Activated T-helper 2 cell treated with anti-CD3 and anti-CD28 coated beads, Interferon-gamma antibody, Interleukin-2, Interleukin-4, amounts not matched to agents 10 μg/mL and 5 μg/mL and 100 μg/mL, durations not matched to agents 14 hours and 24 hours and 36 hours (primary cell): ENCODE data around the gene TRPT1. TPM values are rescaled to one million over a fixed set of nuclear protein-coding genes. Genes with fewer than 3 reads are reported as not detected.

ENCODE experiments used
- DNase-seq: peaks from one replicate; pipeline ENCODE4 v3.0.0; 2021; ENCODE audit warnings: low spot score
- H3K27ac Mint-ChIP-seq: one replicate; pipeline ENCODE4 v1.8.0; 2021; ENCODE audit warnings: mixed read lengths
- H3K27me3 Mint-ChIP-seq: one replicate; pipeline ENCODE4 v1.8.0; 2021; ENCODE audit warnings: low read depth, mixed read lengths
- H3K36me3 Mint-ChIP-seq: one replicate; pipeline ENCODE4 v1.8.0; 2021; ENCODE audit warnings: low read depth, mixed read lengths
- H3K4me1 Mint-ChIP-seq: one replicate; pipeline ENCODE4 v1.8.0; 2021; ENCODE audit warnings: low read depth, mixed read lengths
- H3K4me3 Mint-ChIP-seq: one replicate; pipeline ENCODE4 v1.8.0; 2021; ENCODE audit warnings: low read depth, mild to moderate bottlenecking, moderate library complexity, mixed read lengths
- H3K9me3 Mint-ChIP-seq: one replicate; pipeline ENCODE4 v1.8.0; 2021; ENCODE audit warnings: mixed read lengths
- intact Hi-C: fragments of 100-400 bp; cut with micrococcal nuclease; formaldehyde crosslinking; loops from one replicate; pipeline ENCODE4 v1.15.1; 2023
- total RNA-seq: library from RNA; stranded (reverse); gene quantifications from 2 replicates; pipeline ENCODE4 v1.2.3, GENCODE V29; 2022

TRPT1 gene
- total RNA-seq, 1 donor from 2014 or later: 35.5 TPM

GRCh38 chr11:64227405-64227956 lies 1.5 kb upstream of the TRPT1 start:
- intact Hi-C loops: loop anchor here (5.0 kb wide), 1 partner anchor 40 kb away; the partner anchor contains the start of gene STIP1
- H3K4me1 Mint-ChIP-seq: peaks cover 22% of the 10 kb centered on the region
- H3K36me3 Mint-ChIP-seq: peaks cover 11% of the 10 kb centered on the region
- H3K4me3 Mint-ChIP-seq: peak overlapping the region; percentile 84
- H3K27me3 Mint-ChIP-seq: no peaks in the 10 kb centered on the region
- H3K27ac Mint-ChIP-seq: peak overlapping the region; percentile 62
- no peaks in the 10 kb centered on the region for H3K9me3 Mint-ChIP-seq
- DNase-seq: no peak

DNA sequence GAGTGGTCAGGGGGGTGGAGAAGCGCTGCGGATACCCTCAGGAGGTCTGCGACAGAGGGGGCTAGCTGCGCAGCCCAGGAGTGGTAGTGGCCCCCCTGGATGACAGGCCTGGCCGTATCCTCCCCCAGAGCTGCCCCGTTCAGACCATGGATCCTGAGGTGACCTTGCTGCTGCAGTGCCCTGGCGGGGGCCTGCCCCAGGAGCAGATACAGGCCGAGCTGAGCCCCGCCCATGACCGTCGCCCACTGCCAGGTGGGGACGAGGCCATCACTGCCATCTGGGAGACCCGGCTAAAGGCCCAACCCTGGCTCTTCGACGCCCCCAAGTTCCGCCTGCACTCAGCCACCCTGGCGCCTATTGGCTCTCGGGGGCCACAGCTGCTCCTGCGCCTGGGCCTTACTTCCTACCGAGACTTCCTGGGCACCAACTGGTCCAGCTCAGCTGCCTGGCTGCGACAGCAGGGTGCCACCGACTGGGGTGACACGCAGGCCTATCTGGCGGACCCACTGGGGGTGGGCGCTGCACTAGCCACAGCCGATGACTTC lies 593 bp upstream of the TRPT1 start:
- H3K36me3 Mint-ChIP-seq: peaks cover 14% of the 10 kb centered on the region
- no peaks in the 10 kb centered on the region for H3K27me3 Mint-ChIP-seq
- peak overlapping the region; percentile 62 for H3K27ac Mint-ChIP-seq
- intact Hi-C loops: loop anchor here (1.0 to 5.0 kb wide), 3 partner anchors 15 to 39 kb away; partner anchors contain the start of genes FKBP2 and STIP1
- H3K4me1 Mint-ChIP-seq: peaks cover 22% of the 10 kb centered on the region
- peak; percentile 59 for DNase-seq
- peak overlapping the region; percentile 84 for H3K4me3 Mint-ChIP-seq
- no peaks in the 10 kb centered on the region for H3K9me3 Mint-ChIP-seq

DNA sequence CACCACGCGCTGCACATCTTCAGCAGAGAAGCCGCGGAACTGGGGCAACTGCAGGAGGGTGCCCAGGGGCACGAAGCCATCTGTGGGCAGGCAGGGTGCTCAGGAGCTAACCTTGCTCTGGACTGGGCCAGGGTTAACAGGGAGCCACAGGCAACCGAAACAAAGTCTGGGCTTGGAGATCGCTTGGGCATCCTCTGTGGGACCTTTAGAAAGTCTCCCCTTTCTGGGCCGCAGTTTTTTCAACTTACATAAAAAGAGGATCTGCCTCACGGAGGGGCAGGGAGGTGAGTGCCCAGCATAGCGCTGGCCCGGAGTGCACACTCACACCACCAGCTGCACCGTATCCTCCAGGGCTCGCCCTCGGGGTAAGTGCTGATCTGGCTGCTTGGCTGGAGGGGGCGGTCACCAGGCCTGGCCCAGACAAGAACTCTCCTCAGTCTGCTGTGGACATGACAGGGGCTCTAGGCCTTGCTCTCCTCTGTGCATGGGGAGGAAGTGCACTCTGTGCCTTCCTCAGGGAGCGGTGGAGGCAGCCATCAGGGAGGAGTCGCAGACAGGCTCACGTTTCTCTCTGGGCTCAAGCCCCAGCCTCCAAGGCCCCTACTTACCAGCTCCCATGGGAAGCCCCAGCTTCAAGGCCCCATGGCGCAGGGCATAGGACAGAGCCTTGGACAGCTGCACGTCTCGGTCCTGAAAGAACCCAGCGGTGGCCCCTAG lies 937 bp downstream of the TRPT1 start:
- Mint-ChIP-seq H3K4me1 (peaks cover 19% of the 10 kb centered on the region), H3K4me3 (peak overlapping the region; percentile 84), H3K27ac (peak overlapping the region; percentile 43), H3K27me3 (no peaks in the 10 kb centered on the region), H3K9me3 (no peaks in the 10 kb centered on the region), H3K36me3 (peaks cover 20% of the 10 kb centered on the region)
- intact Hi-C loops: loop anchor here (5.0 kb wide), 1 partner anchor 38 kb away; the partner anchor contains the start of gene STIP1
- no peak for DNase-seq

DNA sequence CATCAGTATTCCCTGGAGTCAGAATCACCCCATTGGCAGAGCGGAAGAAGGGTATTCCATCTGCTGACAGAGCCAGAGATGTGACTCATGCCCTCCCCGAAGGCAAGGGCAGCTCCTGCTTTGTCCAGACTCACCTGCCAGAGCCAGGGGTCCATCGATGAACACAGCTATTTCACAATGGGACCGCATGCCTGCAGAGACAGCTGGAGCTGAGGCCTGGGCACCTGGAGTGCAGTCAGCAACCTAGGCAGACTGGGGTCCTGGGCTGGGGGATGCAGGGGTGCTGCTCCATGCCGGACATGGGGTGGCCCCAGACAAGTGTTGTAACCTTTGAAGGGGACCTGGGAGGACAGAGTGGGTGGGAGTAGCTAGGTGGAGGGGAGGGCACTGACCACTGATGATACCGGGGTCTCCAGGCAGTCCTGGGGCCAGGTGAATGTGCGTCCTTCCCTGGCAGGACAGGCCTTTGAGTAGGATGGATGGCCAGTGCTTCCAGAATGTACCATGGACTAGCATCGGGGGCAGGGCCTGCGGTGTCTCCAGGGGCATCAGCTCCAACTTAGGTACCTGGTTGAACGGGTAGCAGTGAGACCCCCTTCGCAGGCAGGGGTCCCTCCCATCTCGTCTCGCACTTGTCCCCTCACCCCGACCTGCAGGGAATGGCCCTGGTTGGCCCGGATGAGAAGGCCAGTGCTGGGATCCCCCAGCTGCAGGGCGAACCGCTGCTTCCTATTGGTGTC lies 1.7 kb downstream of the TRPT1 start:
- DNase-seq: no peak
- no peaks in the 10 kb centered on the region for H3K9me3 Mint-ChIP-seq
- no peaks in the 10 kb centered on the region for H3K27me3 Mint-ChIP-seq
- H3K4me1 Mint-ChIP-seq: peaks cover 12% of the 10 kb centered on the region
- H3K4me3 Mint-ChIP-seq: peak overlapping the region; percentile 84
- intact Hi-C loops: no loop called here
- peaks cover 23% of the 10 kb centered on the region for H3K36me3 Mint-ChIP-seq
- no peak overlapping the region for H3K27ac Mint-ChIP-seq

GRCh38 chr11:64223001-64223651 lies 2.9 kb downstream of the TRPT1 start:
- H3K4me3 Mint-ChIP-seq: no peak overlapping the region
- no peak overlapping the region for H3K27ac Mint-ChIP-seq

DNA sequence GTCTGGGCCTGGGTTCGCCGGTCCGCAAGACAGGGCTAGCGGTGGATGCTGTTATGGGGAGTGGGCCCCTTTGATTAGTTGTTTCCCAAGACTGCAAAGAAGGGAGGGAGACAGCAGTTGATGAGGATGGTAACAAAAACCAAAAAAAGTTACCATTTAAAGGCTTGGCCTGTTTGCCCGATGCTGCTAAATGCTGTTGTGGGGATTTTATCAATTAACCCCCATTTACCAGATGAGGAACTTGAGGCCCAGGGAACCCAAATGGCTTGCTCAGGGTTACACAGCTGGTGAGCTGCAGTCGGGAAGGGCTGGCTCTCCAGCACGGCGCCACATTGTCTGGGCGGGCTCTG lies 3.4 kb downstream of the TRPT1 start:
- no peak overlapping the region for H3K27ac Mint-ChIP-seq
- H3K9me3 Mint-ChIP-seq: no peaks in the 10 kb centered on the region
- H3K4me3 Mint-ChIP-seq: no peak overlapping the region
- intact Hi-C loops: no loop called here
- peaks cover 37% of the 10 kb centered on the region for H3K36me3 Mint-ChIP-seq
- DNase-seq: no peak
- no peaks in the 10 kb centered on the region for H3K27me3 Mint-ChIP-seq
- peaks cover 6% of the 10 kb centered on the region for H3K4me1 Mint-ChIP-seq

More at GRCh38 chr11:64223001-64223651, 2.9 kb downstream of the TRPT1 start:
- Mint-ChIP-seq H3K36me3 (peaks cover 35% of the 10 kb centered on the region), H3K9me3 (no peaks in the 10 kb centered on the region), H3K27me3 (no peaks in the 10 kb centered on the region), H3K4me1 (peaks cover 7% of the 10 kb centered on the region)
- no peak for DNase-seq
- intact Hi-C loops: no loop called here

DNA sequence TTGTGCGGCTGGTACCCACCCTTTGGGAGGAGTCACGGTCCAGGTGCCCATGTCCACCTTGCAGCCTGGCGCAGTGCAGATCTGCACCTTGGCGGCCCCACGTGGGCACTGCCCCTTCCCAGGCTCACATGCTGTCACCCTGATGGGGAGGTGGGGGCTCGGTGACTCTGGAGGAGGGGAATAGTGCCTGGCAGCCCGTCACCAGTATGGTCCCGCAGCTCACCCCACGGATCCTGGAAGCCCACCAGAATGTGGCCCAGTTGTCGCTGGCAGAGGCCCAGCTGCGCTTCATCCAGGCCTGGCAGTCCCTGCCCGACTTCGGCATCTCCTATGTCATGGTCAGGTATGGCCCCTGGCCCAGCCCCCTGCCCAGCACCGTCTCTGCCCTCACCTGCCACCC lies 5.2 kb downstream of the TRPT1 start:
- H3K4me1 Mint-ChIP-seq: no peaks in the 10 kb centered on the region
- no peaks in the 10 kb centered on the region for H3K27me3 Mint-ChIP-seq
- H3K9me3 Mint-ChIP-seq: no peaks in the 10 kb centered on the region
- DNase-seq: no peak
- no peak overlapping the region for H3K27ac Mint-ChIP-seq
- intact Hi-C loops: no loop called here
- H3K36me3 Mint-ChIP-seq: peaks cover 47% of the 10 kb centered on the region
- no peak overlapping the region for H3K4me3 Mint-ChIP-seq

DNA sequence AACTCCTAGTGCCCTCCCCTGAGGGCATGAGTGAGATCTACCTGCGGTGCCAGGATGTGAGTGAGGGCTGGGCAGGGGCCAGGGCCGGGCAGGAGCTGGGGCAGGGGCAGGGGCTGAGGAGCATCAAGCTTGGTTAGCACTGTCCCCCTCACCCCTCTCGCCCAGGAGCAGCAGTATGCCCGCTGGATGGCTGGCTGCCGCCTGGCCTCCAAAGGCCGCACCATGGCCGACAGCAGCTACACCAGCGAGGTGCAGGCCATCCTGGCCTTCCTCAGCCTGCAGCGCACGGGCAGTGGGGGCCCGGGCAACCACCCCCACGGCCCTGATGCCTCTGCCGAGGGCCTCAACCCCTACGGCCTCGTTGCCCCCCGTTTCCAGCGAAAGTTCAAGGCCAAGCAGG lies 5.7 kb downstream of the TRPT1 start:
- Mint-ChIP-seq H3K4me3 (no peak overlapping the region), H3K36me3 (peaks cover 52% of the 10 kb centered on the region), H3K4me1 (peaks cover under 1% of the 10 kb centered on the region), H3K9me3 (no peaks in the 10 kb centered on the region), H3K27ac (no peak overlapping the region), H3K27me3 (no peaks in the 10 kb centered on the region)
- intact Hi-C loops: no loop called here
- DNase-seq: no peak

DNA sequence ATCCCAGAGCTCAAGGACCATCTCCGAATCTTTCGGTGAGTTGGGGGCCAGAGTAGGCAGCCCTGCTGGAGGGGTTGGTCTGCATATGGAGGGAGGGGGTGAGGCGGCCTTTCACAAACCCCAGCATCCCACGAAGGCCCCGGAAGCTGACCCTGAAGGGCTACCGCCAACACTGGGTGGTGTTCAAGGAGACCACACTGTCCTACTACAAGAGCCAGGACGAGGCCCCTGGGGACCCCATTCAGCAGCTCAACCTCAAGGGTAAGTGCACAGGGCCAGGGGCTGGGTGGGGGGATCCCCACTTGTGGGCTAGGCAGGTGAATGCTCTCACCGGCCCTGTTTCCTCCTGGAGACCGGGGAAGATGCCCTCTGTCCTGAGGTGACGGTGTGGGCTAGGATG lies 6.2 kb downstream of the TRPT1 start:
- peaks cover 52% of the 10 kb centered on the region for H3K36me3 Mint-ChIP-seq
- no peaks in the 10 kb centered on the region for H3K9me3 Mint-ChIP-seq
- no peak for DNase-seq
- H3K4me1 Mint-ChIP-seq: peaks cover 5% of the 10 kb centered on the region
- H3K27me3 Mint-ChIP-seq: no peaks in the 10 kb centered on the region
- intact Hi-C loops: no loop called here
- no peak overlapping the region for H3K27ac Mint-ChIP-seq
- no peak overlapping the region for H3K4me3 Mint-ChIP-seq

GRCh38 chr11:64219354-64219684 lies 6.7 kb downstream of the TRPT1 start:
- Mint-ChIP-seq H3K9me3 (no peaks in the 10 kb centered on the region), H3K4me1 (peaks cover 5% of the 10 kb centered on the region), H3K4me3 (no peak overlapping the region), H3K36me3 (peaks cover 55% of the 10 kb centered on the region), H3K27ac (no peak overlapping the region), H3K27me3 (no peaks in the 10 kb centered on the region)
- no peak for DNase-seq
- intact Hi-C loops: no loop called here

- peak overlapping the region; percentile 47 for H3K27ac Mint-ChIP-seq
- intact Hi-C loops: no loop called here
- H3K27me3 Mint-ChIP-seq: no peaks in the 10 kb centered on the region
- peaks cover 6% of the 10 kb centered on the region for H3K4me1 Mint-ChIP-seq
- no peaks in the 10 kb centered on the region for H3K9me3 Mint-ChIP-seq
- no peak for DNase-seq
- peaks cover 58% of the 10 kb centered on the region for H3K36me3 Mint-ChIP-seq
- no peak overlapping the region for H3K4me3 Mint-ChIP-seq
Measured at GRCh38 chr11:64218628-64219353, 7.2 kb downstream of the TRPT1 start.

GRCh38 chr11:64216879-64217278 lies 9.1 kb downstream of the TRPT1 start:
- peaks cover 70% of the 10 kb centered on the region for H3K36me3 Mint-ChIP-seq
- no peak for DNase-seq
- no peak overlapping the region for H3K27ac Mint-ChIP-seq
- no peak overlapping the region for H3K4me3 Mint-ChIP-seq
- H3K9me3 Mint-ChIP-seq: no peaks in the 10 kb centered on the region
- intact Hi-C loops: no loop called here
- peaks cover 9% of the 10 kb centered on the region for H3K4me1 Mint-ChIP-seq
- H3K27me3 Mint-ChIP-seq: no peaks in the 10 kb centered on the region
